Measurements from ENCODE around the gene CD7. TPM values are rescaled to one million over a fixed set of nuclear protein-coding genes. Genes with fewer than 3 reads are reported as not detected.

The CD7 gene
- total RNA-seq, 2 donors from 2014 or later: 0.55 to 0.80 TPM

DNA sequence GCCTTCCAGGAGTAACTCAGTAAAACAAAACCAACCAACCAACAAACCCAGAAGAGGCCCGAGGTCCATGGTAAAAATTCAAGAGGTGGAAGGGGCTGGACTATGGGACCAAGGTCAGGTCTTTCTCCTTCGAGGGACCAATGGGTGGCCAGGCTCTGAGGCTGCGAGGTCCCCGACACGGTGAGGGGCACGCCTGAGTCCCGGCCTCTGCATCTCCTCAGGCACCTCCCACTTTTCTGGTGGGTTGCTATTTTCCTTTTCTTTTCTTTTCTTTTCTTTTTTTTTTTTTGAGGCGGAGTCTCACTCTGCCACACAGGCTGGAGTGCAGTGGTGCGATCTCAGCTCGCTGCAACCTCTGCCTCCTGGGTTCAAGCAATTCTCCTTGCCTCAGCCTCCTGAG, 18.0 kb downstream of the CD7 start:
- H3K36me3 Mint-ChIP-seq (ENCODE audit: low read depth): no peaks in the 10 kb centered on the region
- Histone ChIP-seq H3K9ac (ENCODE audit: extremely low read depth, low read length, poor library complexity, severe bottlenecking) (no peak overlapping the region), H3K27ac (ENCODE audit: low read depth, low read length) (no peak overlapping the region), H3K9me3 (ENCODE audit: control insufficient read depth, low read length) (no peaks in the 10 kb centered on the region), H3K36me3 (ENCODE audit: control insufficient read depth, insufficient read depth, low read length) (no peaks in the 10 kb centered on the region), H3K4me1 (ENCODE audit: control insufficient read depth, insufficient read depth, low read length) (no peaks in the 10 kb centered on the region), H3K4me3 (ENCODE audit: low read length) (no peak overlapping the region), H3K27me3 (ENCODE audit: control insufficient read depth, insufficient read depth, low read length, poor library complexity, severe bottlenecking) (no peaks in the 10 kb centered on the region)
- no peak for DNase-seq
- H3K4me3 Mint-ChIP-seq: no peak overlapping the region
- H3K27me3 Mint-ChIP-seq (ENCODE audit: insufficient read depth): peaks cover 21% of the 10 kb centered on the region
- 80 to 86% methylated on average over 9 to 10 of the region's 10 CpGs for WGBS, 2 experiments (ENCODE audit: insufficient coverage in 1 of 2, insufficient read length in 1 of 2)
- peaks cover 3% of the 10 kb centered on the region for H3K4me1 Mint-ChIP-seq
- H3K9me3 Mint-ChIP-seq: no peaks in the 10 kb centered on the region
- TF ChIP-seq, protein P1, sequence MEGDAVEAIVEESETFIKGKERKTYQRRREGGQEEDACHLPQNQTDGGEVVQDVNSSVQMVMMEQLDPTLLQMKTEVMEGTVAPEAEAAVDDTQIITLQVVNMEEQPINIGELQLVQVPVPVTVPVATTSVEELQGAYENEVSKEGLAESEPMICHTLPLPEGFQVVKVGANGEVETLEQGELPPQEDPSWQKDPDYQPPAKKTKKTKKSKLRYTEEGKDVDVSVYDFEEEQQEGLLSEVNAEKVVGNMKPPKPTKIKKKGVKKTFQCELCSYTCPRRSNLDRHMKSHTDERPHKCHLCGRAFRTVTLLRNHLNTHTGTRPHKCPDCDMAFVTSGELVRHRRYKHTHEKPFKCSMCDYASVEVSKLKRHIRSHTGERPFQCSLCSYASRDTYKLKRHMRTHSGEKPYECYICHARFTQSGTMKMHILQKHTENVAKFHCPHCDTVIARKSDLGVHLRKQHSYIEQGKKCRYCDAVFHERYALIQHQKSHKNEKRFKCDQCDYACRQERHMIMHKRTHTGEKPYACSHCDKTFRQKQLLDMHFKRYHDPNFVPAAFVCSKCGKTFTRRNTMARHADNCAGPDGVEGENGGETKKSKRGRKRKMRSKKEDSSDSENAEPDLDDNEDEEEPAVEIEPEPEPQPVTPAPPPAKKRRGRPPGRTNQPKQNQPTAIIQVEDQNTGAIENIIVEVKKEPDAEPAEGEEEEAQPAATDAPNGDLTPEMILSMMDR (conservative IDR thresholded peaks at IDR 0.05): no peak
- no peak overlapping the region for H3K27ac Mint-ChIP-seq

DNA sequence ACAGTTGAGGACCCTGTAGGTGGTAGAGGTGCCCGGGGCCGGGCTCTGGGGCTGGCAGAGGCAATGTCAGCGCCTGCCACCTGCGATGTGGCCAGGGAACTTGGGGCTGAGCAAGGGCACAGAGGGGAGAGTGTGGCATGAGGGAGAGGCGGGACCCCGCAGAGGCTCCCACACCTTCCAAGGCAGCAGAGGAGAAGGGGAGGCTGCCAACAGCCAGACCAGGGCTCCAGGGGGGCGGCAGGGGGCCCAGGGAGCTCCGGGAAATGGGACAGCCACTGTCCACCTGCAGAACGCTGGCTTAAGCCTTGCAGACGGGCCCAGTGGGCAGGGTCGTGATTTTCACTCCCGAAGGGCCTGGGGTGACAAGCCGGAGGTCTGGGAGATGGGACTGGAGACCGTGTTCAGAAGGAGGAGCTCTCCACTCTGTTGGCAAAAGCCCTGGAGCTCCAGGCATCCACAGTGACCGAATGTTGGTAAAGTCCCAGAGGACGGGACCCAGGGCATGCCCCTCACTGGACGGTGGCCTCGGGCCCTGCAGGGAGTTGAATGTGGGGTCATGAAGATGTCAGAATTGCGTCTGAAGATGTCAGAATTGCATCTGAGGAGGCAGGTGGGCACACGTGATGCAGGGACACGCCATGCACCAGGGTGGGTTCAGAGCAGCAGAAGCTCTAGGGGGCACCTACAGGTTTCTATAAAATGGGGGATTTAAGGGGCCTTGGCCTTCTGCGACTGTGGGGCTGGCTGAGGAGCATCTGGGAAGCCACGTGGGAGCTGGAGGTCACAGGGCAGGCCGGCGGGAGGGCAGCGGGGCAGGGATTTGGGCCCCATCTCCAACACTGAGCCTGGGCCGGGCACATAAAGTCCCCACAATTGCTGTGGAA, 18.6 kb downstream of the CD7 start:
- TF ChIP-seq, protein P1 (conservative IDR thresholded peaks at IDR 0.05): no peak
- H3K27me3 ChIP-seq (ENCODE audit: control insufficient read depth, insufficient read depth, low read length, poor library complexity, severe bottlenecking): no peaks in the 10 kb centered on the region
- H3K4me3 ChIP-seq (ENCODE audit: low read length): no peak overlapping the region
- H3K27ac ChIP-seq (ENCODE audit: low read depth, low read length): no peak overlapping the region
- Mint-ChIP-seq H3K4me3 (no peak overlapping the region), H3K9me3 (no peaks in the 10 kb centered on the region), H3K4me1 (peaks cover 5% of the 10 kb centered on the region), H3K36me3 (ENCODE audit: low read depth) (no peaks in the 10 kb centered on the region), H3K27me3 (ENCODE audit: insufficient read depth) (peaks cover 23% of the 10 kb centered on the region), H3K27ac (no peak overlapping the region)
- no peak for DNase-seq
- no peaks in the 10 kb centered on the region for H3K9me3 ChIP-seq (ENCODE audit: control insufficient read depth, low read length)
- 89 to 92% methylated on average over 18 to 27 of the region's 27 CpGs for WGBS, 2 experiments (ENCODE audit: insufficient coverage in 1 of 2, insufficient read length in 1 of 2)
- no peaks in the 10 kb centered on the region for H3K4me1 ChIP-seq (ENCODE audit: control insufficient read depth, insufficient read depth, low read length)
- no peaks in the 10 kb centered on the region for H3K36me3 ChIP-seq (ENCODE audit: control insufficient read depth, insufficient read depth, low read length)
- no peak overlapping the region for H3K9ac ChIP-seq (ENCODE audit: extremely low read depth, low read length, poor library complexity, severe bottlenecking)

DNA sequence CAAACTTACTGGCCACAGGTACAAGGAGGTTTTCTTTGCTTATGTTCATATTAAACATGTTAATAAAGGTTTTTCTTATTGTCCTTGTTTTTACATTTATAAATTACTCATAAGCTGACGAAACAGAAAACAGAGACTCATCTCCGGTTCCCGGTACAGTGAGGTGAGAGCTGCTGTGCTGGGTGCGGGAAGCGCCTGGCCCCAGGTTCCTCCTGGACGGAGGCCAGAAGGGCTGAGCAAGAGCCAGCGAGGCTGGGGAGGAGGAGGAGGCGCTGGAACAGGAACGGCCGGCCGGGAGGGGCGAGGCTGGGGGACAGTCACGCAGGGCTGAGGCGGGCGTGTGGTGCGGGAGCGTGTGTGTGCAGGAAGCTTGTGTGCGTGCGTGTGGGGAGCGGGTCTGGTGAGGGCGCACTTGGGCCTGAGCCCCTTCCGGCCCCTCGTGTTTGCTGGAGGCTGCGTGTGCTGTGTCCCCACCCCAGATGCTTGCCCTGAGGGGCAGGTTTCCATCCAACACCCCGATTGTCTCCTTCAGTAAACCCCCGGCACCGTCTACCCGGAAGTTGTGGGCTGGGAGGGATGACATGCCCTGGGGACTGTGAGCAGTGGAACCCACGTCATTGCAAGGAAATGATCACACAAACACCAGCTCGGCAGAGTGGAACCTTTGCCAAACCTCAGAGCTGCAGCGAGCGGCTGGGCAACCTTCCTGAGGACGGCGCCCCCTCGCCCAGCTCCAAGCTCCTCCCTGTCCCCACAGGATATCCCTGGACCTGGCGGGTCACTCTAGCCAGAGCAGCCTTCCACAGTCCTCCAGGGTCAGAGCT, 19.5 kb downstream of the CD7 start:
- peak; percentile 59 for DNase-seq
- H3K4me3 ChIP-seq (ENCODE audit: low read length): no peak overlapping the region
- H3K4me3 Mint-ChIP-seq: no peak overlapping the region
- 87 to 88% methylated on average over 17 to 36 of the region's 36 CpGs for WGBS, 2 experiments (ENCODE audit: insufficient coverage in 1 of 2, insufficient read length in 1 of 2)
- no peaks in the 10 kb centered on the region for H3K36me3 Mint-ChIP-seq (ENCODE audit: low read depth)
- no peak overlapping the region for H3K27ac Mint-ChIP-seq
- TF ChIP-seq, protein P1 (conservative IDR thresholded peaks at IDR 0.05): no peak
- no peaks in the 10 kb centered on the region for H3K36me3 ChIP-seq (ENCODE audit: control insufficient read depth, insufficient read depth, low read length)
- H3K27me3 Mint-ChIP-seq (ENCODE audit: insufficient read depth): peaks cover 23% of the 10 kb centered on the region
- H3K4me1 Mint-ChIP-seq: peaks cover 8% of the 10 kb centered on the region
- H3K9ac ChIP-seq (ENCODE audit: extremely low read depth, low read length, poor library complexity, severe bottlenecking): no peak overlapping the region
- no peaks in the 10 kb centered on the region for H3K9me3 Mint-ChIP-seq
- no peaks in the 10 kb centered on the region for H3K9me3 ChIP-seq (ENCODE audit: control insufficient read depth, low read length)
- no peaks in the 10 kb centered on the region for H3K27me3 ChIP-seq (ENCODE audit: control insufficient read depth, insufficient read depth, low read length, poor library complexity, severe bottlenecking)
- no peak overlapping the region for H3K27ac ChIP-seq (ENCODE audit: low read depth, low read length)
- no peaks in the 10 kb centered on the region for H3K4me1 ChIP-seq (ENCODE audit: control insufficient read depth, insufficient read depth, low read length)
